ENCODE measurements around the gene KRT23. TPM values are rescaled to one million over a fixed set of nuclear protein-coding genes. Genes with fewer than 3 reads are reported as not detected.

The KRT23 gene
- total and polyA plus RNA-seq, 9 of the 15 experiments (the other 6 are each of a cell fraction or from before 2014, with no cell fraction given): not detected

DNA sequence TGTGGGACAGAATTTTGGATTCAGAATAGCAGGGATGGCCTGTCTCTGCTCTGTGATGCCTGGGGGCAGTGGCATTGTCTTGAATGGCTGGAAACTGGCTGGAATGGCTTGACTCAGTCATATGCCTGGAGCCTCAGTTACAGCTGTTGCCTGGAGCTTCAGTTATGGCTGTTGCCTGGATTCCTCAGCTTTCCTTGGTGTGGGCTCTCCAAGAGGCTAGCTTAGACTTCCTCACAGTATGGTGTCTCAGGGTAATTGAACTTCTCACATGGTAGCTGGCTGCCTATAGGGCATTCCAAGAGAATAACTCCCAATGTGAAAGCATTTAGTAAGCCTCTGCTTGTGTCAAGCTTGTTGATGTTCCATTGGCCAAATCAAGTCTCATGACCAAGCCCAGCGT lies 21.1 kb downstream of the KRT23 start:
- H3K4me1 ChIP-seq (replicated peaks in 1 of 2; ENCODE audit: control insufficient read depth in 2 of 2, insufficient read depth in 2 of 2, low read length in 2 of 2): no peaks in the 10 kb centered on the region
- no TSS peak for BruUV-seq (replicated peaks)
- TF ChIP-seq ZNF146 (CRISPR knock-in tag; IDR thresholded peaks at IDR 0.05; ENCODE audit: unreplicated experiment): no peak
- no peak for TF ChIP-seq KHSRP (IDR thresholded peaks at IDR 0.05)
- TF ChIP-seq MED1 (CRISPR knock-in tag; IDR thresholded peaks at IDR 0.05; ENCODE audit: borderline replicate concordance): no peak
- TF ChIP-seq, protein P1, sequence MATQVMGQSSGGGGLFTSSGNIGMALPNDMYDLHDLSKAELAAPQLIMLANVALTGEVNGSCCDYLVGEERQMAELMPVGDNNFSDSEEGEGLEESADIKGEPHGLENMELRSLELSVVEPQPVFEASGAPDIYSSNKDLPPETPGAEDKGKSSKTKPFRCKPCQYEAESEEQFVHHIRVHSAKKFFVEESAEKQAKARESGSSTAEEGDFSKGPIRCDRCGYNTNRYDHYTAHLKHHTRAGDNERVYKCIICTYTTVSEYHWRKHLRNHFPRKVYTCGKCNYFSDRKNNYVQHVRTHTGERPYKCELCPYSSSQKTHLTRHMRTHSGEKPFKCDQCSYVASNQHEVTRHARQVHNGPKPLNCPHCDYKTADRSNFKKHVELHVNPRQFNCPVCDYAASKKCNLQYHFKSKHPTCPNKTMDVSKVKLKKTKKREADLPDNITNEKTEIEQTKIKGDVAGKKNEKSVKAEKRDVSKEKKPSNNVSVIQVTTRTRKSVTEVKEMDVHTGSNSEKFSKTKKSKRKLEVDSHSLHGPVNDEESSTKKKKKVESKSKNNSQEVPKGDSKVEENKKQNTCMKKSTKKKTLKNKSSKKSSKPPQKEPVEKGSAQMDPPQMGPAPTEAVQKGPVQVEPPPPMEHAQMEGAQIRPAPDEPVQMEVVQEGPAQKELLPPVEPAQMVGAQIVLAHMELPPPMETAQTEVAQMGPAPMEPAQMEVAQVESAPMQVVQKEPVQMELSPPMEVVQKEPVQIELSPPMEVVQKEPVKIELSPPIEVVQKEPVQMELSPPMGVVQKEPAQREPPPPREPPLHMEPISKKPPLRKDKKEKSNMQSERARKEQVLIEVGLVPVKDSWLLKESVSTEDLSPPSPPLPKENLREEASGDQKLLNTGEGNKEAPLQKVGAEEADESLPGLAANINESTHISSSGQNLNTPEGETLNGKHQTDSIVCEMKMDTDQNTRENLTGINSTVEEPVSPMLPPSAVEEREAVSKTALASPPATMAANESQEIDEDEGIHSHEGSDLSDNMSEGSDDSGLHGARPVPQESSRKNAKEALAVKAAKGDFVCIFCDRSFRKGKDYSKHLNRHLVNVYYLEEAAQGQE (IDR thresholded peaks at IDR 0.05; ENCODE audit: borderline replicate concordance): no peak
- TF ChIP-seq, protein P1 (CRISPR knock-in tag; IDR thresholded peaks at IDR 0.05; ENCODE audit: low read depth): no peak
- TF ChIP-seq ZNF79 (CRISPR knock-in tag; IDR thresholded peaks at IDR 0.05; ENCODE audit: low read depth): no peak
- no peak for TF ChIP-seq SRF (CRISPR knock-in tag; IDR thresholded peaks at IDR 0.05)
- no peak for TF ChIP-seq FOXJ2 (tag; IDR thresholded peaks at IDR 0.05)
- TF ChIP-seq, protein P2, sequence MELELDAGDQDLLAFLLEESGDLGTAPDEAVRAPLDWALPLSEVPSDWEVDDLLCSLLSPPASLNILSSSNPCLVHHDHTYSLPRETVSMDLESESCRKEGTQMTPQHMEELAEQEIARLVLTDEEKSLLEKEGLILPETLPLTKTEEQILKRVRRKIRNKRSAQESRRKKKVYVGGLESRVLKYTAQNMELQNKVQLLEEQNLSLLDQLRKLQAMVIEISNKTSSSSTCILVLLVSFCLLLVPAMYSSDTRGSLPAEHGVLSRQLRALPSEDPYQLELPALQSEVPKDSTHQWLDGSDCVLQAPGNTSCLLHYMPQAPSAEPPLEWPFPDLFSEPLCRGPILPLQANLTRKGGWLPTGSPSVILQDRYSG (tag; conservative IDR thresholded peaks at IDR 0.05; ENCODE audit: low read depth): no peak
- TF ChIP-seq DDX20 (tag; IDR thresholded peaks at IDR 0.05; ENCODE audit: low read depth): no peak
- no peak for TF ChIP-seq MAFK (IDR thresholded peaks at IDR 0.05; ENCODE audit: low read length)
- TF ChIP-seq KLF10 (CRISPR knock-in tag; IDR thresholded peaks at IDR 0.05): no peak
- no peak for TF ChIP-seq HMG20A (CRISPR knock-in tag; conservative IDR thresholded peaks at IDR 0.05)
- TF ChIP-seq, protein P3, sequence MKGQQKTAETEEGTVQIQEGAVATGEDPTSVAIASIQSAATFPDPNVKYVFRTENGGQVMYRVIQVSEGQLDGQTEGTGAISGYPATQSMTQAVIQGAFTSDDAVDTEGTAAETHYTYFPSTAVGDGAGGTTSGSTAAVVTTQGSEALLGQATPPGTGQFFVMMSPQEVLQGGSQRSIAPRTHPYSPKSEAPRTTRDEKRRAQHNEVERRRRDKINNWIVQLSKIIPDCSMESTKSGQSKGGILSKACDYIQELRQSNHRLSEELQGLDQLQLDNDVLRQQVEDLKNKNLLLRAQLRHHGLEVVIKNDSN (CRISPR knock-in tag; IDR thresholded peaks at IDR 0.05): no peak
- TF ChIP-seq CHD2 (IDR thresholded peaks at IDR 0.05; ENCODE audit: low read depth, low read length): no peak
- no peak for TF ChIP-seq XRCC3 (IDR thresholded peaks at IDR 0.05)

More for the DNA sequence above, 21.1 kb downstream of the KRT23 start:
- 0% methylated on average over 1 of the region's 1 CpG for WGBS (ENCODE audit: insufficient coverage, low coverage, missing lambda C conversion rate)
- no peak for DNase-seq (ENCODE audit: extremely low read depth in 1 of 4, low spot score in 3 of 4)
- H3K9me3 ChIP-seq (replicated peaks; ENCODE audit: control insufficient read depth, insufficient read depth, low read depth, low read length): no peaks in the 10 kb centered on the region
- no peak for ATAC-seq
- in situ Hi-C loops (cut with MboI): no loop called here
- H2AFZ ChIP-seq (ENCODE audit: low read depth, low read length): no peak overlapping the region
- CTCF ChIA-PET (ENCODE audit: low intra/inter-chr PET ratio): no interaction called here
- H3K4me2 ChIP-seq (ENCODE audit: insufficient read depth, low read length): no peak overlapping the region
- no peak for FAIRE-seq
- no peak overlapping the region for H3K27ac ChIP-seq (ENCODE audit: extremely low read depth, low read depth, low read length)
- H3K4me3 ChIP-seq: no peak overlapping the region
- peaks cover 10 to 14% of the 10 kb centered on the region in 2 experiments; a peak in 4 of 5 replicates for H3K27me3 ChIP-seq (ENCODE audit: control insufficient read depth in 2 of 2, insufficient read depth in 2 of 2, low read length in 2 of 2)
- H3K9ac ChIP-seq (ENCODE audit: insufficient read depth in 1 of 2, low read depth in 2 of 2, low read length in 2 of 2): no peak overlapping the region
- H4K20me1 ChIP-seq (replicated peaks; ENCODE audit: control insufficient read depth, insufficient read depth, low read length): no peaks in the 10 kb centered on the region
- H3K79me2 ChIP-seq (ENCODE audit: control insufficient read depth, insufficient read depth, low read length): no peaks in the 10 kb centered on the region
- H3K9me1 ChIP-seq (ENCODE audit: control insufficient read depth, insufficient read depth, low read length): no peaks in the 10 kb centered on the region
- no peaks in the 10 kb centered on the region for H3K36me3 ChIP-seq (ENCODE audit: control insufficient read depth, insufficient read depth, low read length)
- intact Hi-C loops (cut with micrococcal nuclease): no loop called here
- POLR2A ChIA-PET: interaction anchor here (0.6 to 0.7 kb wide), 2 partner anchors 13 to 739 kb away, joined by 3 read pairs; no protein-coding TSS in a partner anchor

Data from K562 (cell line).